ENCODE measurements around the gene DNAH6. TPM values are rescaled to one million over a fixed set of nuclear protein-coding genes. Genes with fewer than 3 reads are reported as not detected.

DNAH6 gene
- total and polyA plus RNA-seq, 2 of the 13 experiments (the other 11 are each of a cell fraction or from before 2014, with no cell fraction given) = 0.01 TPM; not detected in 1

- TF ChIP-seq ZMYM3 (CRISPR knock-in tag; IDR thresholded peaks at IDR 0.05) = no peak
- no peak for TF ChIP-seq HMGXB3 (CRISPR knock-in tag; IDR thresholded peaks at IDR 0.05; ENCODE audit: borderline replicate concordance)
- no peak for TF ChIP-seq ZNF691 (CRISPR knock-in tag; IDR thresholded peaks at IDR 0.05; ENCODE audit: borderline replicate concordance, low read depth)
- no peak for TF ChIP-seq ZNF674 (CRISPR knock-in tag; IDR thresholded peaks at IDR 0.05; ENCODE audit: low read depth)
- TF ChIP-seq POGK (CRISPR knock-in tag; conservative IDR thresholded peaks at IDR 0.05) = no peak
- no peak for TF ChIP-seq DZIP1 (CRISPR knock-in tag; IDR thresholded peaks at IDR 0.05)
These were observed 197.1 kb downstream of the DNAH6 start (continued) for GRCh38 chr2:84713441-84713840.
